Endothelial cell of umbilical vein (primary cell): ENCODE measurements around the gene CLIP4. TPM values are rescaled to one million over a fixed set of nuclear protein-coding genes. Genes with fewer than 3 reads are reported as not detected.

Experiments
- BruUV-seq: library from RNA; stranded (reverse); fragments of 400-500 nt; replicated peaks from 2 replicates; lab custom pipeline; 2021; lab: Mats Ljungman, UMichigan
- CTCF ChIA-PET: fragments of 300-600, 350-600 bp; sonication (Branson Sonifier 250); formaldehyde crosslinking; loops from one replicate; lab custom pipeline; 2021; ENCODE audit warnings: antibody characterized with exemption, inconsistent platforms; lab: Charles Lee
- POLR2A ChIA-PET: fragments of 300-600, 350-600 bp; sonication (Branson Sonifier 250); formaldehyde crosslinking; loops from one replicate; lab custom pipeline; 2021; ENCODE audit warnings: antibody characterized with exemption, inconsistent platforms; lab: Charles Lee
- DNase-seq: peaks from one replicate; pipeline ENCODE4 v3.0.0-alpha.2; 2011; ENCODE audit warnings: low read depth, low spot score
- FAIRE-seq: peaks from 2 replicates; lab custom pipeline; 2011; peaks lifted over from hg19 to GRCh38; lab: Jason Lieb, UNC
- H2AFZ ChIP-seq: 2 replicates; pipeline ENCODE4 v1.6.0; 2012; ENCODE audit warnings: low read depth, low read length, control low read depth, inconsistent platforms
- H3K27ac ChIP-seq: 2 replicates; pipeline ENCODE4 v1.5.1; 2011; ENCODE audit warnings: low read depth, mild to moderate bottlenecking, control low read depth, low read length, moderate library complexity; ENCODE audit not compliant: insufficient read depth
- H3K27me3 ChIP-seq, 2 experiments: 2 replicates each; pipeline versions ENCODE4 v1.6.0 to v1.6.1; 2011; ENCODE audit warnings: low read length in 2 of 2, mixed read lengths in 1 of 2; ENCODE audit not compliant: control insufficient read depth in 2 of 2, insufficient read depth in 2 of 2
- H3K36me3 ChIP-seq, 2 experiments: 2 replicates in 1 of 2; 3 replicates in 1 of 2; pipeline ENCODE4 v1.5.1; 2011; ENCODE audit warnings: low read length in 2 of 2, mild to moderate bottlenecking in 1 of 2, moderate library complexity in 1 of 2; ENCODE audit not compliant: control insufficient read depth in 2 of 2, insufficient read depth in 2 of 2; ENCODE audit errors: extremely low read depth in 1 of 2
- H3K4me1 ChIP-seq: 3 replicates; pipeline ENCODE4 v1.5.1; 2011; ENCODE audit warnings: mild to moderate bottlenecking, low read length; ENCODE audit not compliant: control insufficient read depth, insufficient read depth; ENCODE audit errors: extremely low read depth
- H3K4me2 ChIP-seq: 2 replicates; pipeline ENCODE4 v1.6.1; 2011; ENCODE audit warnings: low read length, control low read depth, mixed read lengths; ENCODE audit not compliant: insufficient read depth
- H3K4me3 ChIP-seq, 3 experiments: fragments of 200-600 bp in 1 of 3; sonication (generic), shearing (Covaris generic) in 1 of 3; replicated peaks in 1 of 3; 2 replicates each; pipeline ENCODE4 v1.5.1; 2011 to 2016; ENCODE audit warnings: control low read depth in 3 of 3, low read length in 3 of 3, mild to moderate bottlenecking in 2 of 3, inconsistent platforms in 1 of 3, low read depth in 1 of 3, moderate library complexity in 1 of 3; ENCODE audit not compliant: insufficient read depth in 1 of 3
- H3K79me2 ChIP-seq: 2 replicates; pipeline ENCODE4 v1.6.0; 2012; ENCODE audit warnings: low read length, inconsistent platforms; ENCODE audit not compliant: control insufficient read depth, insufficient read depth
- H3K9ac ChIP-seq: replicated peaks from 2 replicates; pipeline ENCODE3; 2011; ENCODE audit warnings: low read length, control low read depth; ENCODE audit not compliant: insufficient read depth; ENCODE audit errors: extremely low read depth
- H3K9me1 ChIP-seq: replicated peaks from 3 replicates; pipeline ENCODE4 v1.6.0; 2011; ENCODE audit warnings: mild to moderate bottlenecking, low read length; ENCODE audit not compliant: control insufficient read depth, insufficient read depth; ENCODE audit errors: extremely low read depth
- H3K9me3 ChIP-seq: replicated peaks from 2 replicates; pipeline ENCODE4 v1.5.1; 2012; ENCODE audit warnings: low read length, inconsistent platforms; ENCODE audit not compliant: control insufficient read depth, insufficient read depth
- H4K20me1 ChIP-seq: replicated peaks from 2 replicates; pipeline ENCODE3; 2011; ENCODE audit warnings: mild to moderate bottlenecking, low read length; ENCODE audit not compliant: control insufficient read depth, insufficient read depth; ENCODE audit errors: extremely low read depth
- EZH2 ChIP-seq: IDR thresholded peaks from 2 replicates; pipeline ENCODE4 v1.6.1; 2012; ENCODE audit warnings: borderline replicate concordance, low read depth, mild to moderate bottlenecking, moderate library complexity, low read length, inconsistent platforms; ENCODE audit not compliant: severe bottlenecking
- FOS ChIP-seq: IDR thresholded peaks from 2 replicates; pipeline ENCODE4 v1.6.1; 2011; ENCODE audit warnings: mild to moderate bottlenecking, low read length, moderate library complexity, borderline replicate concordance; ENCODE audit not compliant: insufficient read depth
- GATA2 ChIP-seq: IDR thresholded peaks from 2 replicates; pipeline ENCODE4 v1.7.0; 2011; ENCODE audit warnings: low read depth, mild to moderate bottlenecking, moderate library complexity, mixed read lengths, low read length; ENCODE audit not compliant: insufficient read length, insufficient read depth
- JUN ChIP-seq: IDR thresholded peaks from 2 replicates; pipeline ENCODE4 v1.6.1; 2011; ENCODE audit warnings: borderline replicate concordance, low read depth; ENCODE audit not compliant: insufficient read length, insufficient read depth
- MAX ChIP-seq: IDR thresholded peaks from 2 replicates; pipeline ENCODE4 v1.6.1; 2011; ENCODE audit not compliant: insufficient read depth, insufficient read length
- MYC ChIP-seq: IDR thresholded peaks from one replicate; pipeline ENCODE4 v1.6.1; 2011; ENCODE audit warnings: mild to moderate bottlenecking, low read depth, low read length
- POLR2A ChIP-seq: IDR thresholded peaks from 2 replicates; pipeline ENCODE4 v1.6.1; 2012; ENCODE audit warnings: low read depth, mild to moderate bottlenecking, control low read depth, low read length
- POLR2AphosphoS5 ChIP-seq: IDR thresholded peaks from 2 replicates; pipeline ENCODE4 v1.6.1; 2012; ENCODE audit warnings: low read depth, mild to moderate bottlenecking, control low read depth, low read length, moderate library complexity; ENCODE audit not compliant: insufficient read depth
- dilution Hi-C: fragments of 300-500 bp; cut with MboI; formaldehyde crosslinking; loops from one replicate; pipeline ENCODE4 v1.15.0; 2019; ENCODE audit warnings: low sequenced_read_pairs; ENCODE audit not compliant: extremely low pct_ligation_motif_present
- intact Hi-C: fragments of 100-400 bp; cut with micrococcal nuclease; formaldehyde crosslinking; loops from one replicate; pipeline ENCODE4 v1.10.0; 2022
- polyA plus RNA-seq, 4 experiments: library from polyadenylated mRNA; depleted of rRNA in 3 of 4; stranded (reverse) in 3 of 4; unstranded in 1 of 4; fragments of >200 nt; gene quantifications; 2 replicates each; pipeline versions ENCODE4 v1.2.1 to v1.2.3, GENCODE V29; 2011 to 2012; ENCODE audit warnings: missing spikeins in 1 of 4
- total RNA-seq: library from RNA; stranded (reverse); gene quantifications from 2 replicates; pipeline ENCODE4 v1.2.3, GENCODE V29; 2021
- TF ChIP-seq, protein P1 (sequence below), 2 donors: IDR thresholded peaks; 1 replicate in 1 of 2; 2 replicates in 1 of 2; pipeline ENCODE4 v1.5.1; 2011; ENCODE audit warnings: low read length in 2 of 2, mild to moderate bottlenecking in 2 of 2, moderate library complexity in 2 of 2, control low read depth in 1 of 2, inconsistent platforms in 1 of 2, low read depth in 1 of 2; ENCODE audit not compliant: insufficient read depth in 1 of 2; ENCODE audit errors: extremely low read depth in 1 of 2

Gene CLIP4
- total and polyA plus RNA-seq, 2 donors (not counting 3 experiments of a cell fraction or from before 2014, with no cell fraction given) = 9.2 to 24.0 TPM

DNA sequence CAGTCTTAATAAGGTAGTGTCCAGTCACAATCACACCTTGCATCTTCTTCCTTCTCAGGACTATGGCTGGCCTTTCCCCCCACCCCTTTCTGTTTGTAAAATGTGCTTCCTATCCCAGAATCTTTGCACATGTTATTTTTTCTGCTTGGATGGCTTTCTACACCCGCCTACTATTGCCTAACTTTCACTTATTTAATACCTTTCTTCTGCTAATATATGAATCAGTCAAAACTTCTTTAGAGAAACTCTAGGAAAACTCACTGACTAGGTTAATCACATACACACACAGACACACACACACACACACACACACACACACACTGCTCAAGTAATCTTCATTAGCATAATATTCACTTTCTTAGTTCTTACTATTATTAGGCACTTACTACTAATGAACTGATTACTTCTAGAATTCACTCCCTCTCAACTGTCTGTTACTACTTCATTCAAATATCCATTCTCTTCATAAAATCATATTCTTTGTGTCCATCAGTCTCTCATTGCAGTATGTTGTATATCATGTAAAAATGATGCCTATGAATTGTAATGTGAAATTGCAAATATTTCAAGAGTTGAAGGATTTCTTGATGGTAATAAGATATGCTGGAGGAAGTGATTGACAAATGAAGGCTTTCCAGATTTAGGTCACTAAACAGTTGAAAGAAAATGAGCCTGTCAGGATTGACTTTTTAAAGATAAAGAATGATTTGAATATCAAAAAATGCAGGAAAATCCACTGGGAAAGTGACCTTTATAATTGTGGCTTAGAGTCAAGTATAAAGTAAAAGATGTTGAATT is 51.2 kb downstream of the CLIP4 start:
- dilution Hi-C loops = no loop called here
- Histone ChIP-seq H3K27ac (no peak overlapping the region), H3K9ac (no peak overlapping the region), H3K4me3 (no peak overlapping the region), H3K79me2 (no peaks in the 10 kb centered on the region), H3K27me3 (no peaks in the 10 kb centered on the region), H2AFZ (no peak overlapping the region), H4K20me1 (no peaks in the 10 kb centered on the region), H3K9me3 (no peaks in the 10 kb centered on the region), H3K36me3 (peaks cover 0 to 2% of the 10 kb centered on the region in 2 experiments), H3K4me1 (no peaks in the 10 kb centered on the region), H3K4me2 (no peak overlapping the region), H3K9me1 (no peaks in the 10 kb centered on the region)
- no peak for TF ChIP-seq POLR2AphosphoS5
- no peak for TF ChIP-seq GATA2
- TF ChIP-seq JUN = no peak
- no peak for TF ChIP-seq MYC
- TF ChIP-seq MAX = no peak
- ChIA-PET POLR2A (no interaction called here), CTCF (interaction anchor here (0.7 kb wide), 1 partner anchor 10 kb away, joined by 3 read pairs; no protein-coding TSS in a partner anchor)
- no TSS peak for BruUV-seq
- FAIRE-seq = peak; percentile 15
- DNase-seq = no peak
- intact Hi-C loops = no loop called here

DNA sequence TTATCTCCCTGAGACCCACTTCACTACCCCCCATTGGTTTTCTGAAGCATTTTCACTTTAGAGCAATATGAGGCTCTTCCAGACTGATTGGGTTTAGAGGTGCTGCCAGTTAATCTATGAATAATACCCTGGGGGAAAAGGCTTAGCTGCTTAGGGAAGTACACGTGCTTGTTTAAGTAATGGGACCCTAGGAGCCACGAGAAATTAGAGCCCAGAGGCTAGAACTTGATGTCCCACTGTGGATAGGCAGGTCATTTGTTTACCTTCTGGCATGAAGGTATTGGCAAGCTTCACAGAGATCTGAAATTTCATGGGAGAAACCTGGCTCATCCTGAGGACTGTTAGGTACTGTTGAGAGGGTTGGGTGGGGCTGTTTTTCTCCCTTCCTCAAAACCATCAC is 59.7 kb downstream of the CLIP4 start:
- Histone ChIP-seq H3K79me2 (no peaks in the 10 kb centered on the region), H2AFZ (no peak overlapping the region), H3K4me2 (no peak overlapping the region), H3K27ac (no peak overlapping the region), H3K9ac (no peak overlapping the region), H4K20me1 (no peaks in the 10 kb centered on the region), H3K9me1 (no peaks in the 10 kb centered on the region), H3K9me3 (no peaks in the 10 kb centered on the region), H3K4me3 (no peak overlapping the region), H3K4me1 (no peaks in the 10 kb centered on the region), H3K27me3 (no peaks in the 10 kb centered on the region), H3K36me3 (no peaks in the 10 kb centered on the region)
- BruUV-seq = no TSS peak
- intact Hi-C loops (no loop called here), dilution Hi-C loops (no loop called here)
- DNase-seq (no peak), FAIRE-seq (no peak)
- no peak for TF ChIP-seq MYC
- TF ChIP-seq EZH2 = no peak
- no peak for TF ChIP-seq FOS
- TF ChIP-seq GATA2 = no peak
- TF ChIP-seq JUN = no peak
- no peak for TF ChIP-seq MAX
- no peak for TF ChIP-seq POLR2AphosphoS5
- TF ChIP-seq, protein P1, sequence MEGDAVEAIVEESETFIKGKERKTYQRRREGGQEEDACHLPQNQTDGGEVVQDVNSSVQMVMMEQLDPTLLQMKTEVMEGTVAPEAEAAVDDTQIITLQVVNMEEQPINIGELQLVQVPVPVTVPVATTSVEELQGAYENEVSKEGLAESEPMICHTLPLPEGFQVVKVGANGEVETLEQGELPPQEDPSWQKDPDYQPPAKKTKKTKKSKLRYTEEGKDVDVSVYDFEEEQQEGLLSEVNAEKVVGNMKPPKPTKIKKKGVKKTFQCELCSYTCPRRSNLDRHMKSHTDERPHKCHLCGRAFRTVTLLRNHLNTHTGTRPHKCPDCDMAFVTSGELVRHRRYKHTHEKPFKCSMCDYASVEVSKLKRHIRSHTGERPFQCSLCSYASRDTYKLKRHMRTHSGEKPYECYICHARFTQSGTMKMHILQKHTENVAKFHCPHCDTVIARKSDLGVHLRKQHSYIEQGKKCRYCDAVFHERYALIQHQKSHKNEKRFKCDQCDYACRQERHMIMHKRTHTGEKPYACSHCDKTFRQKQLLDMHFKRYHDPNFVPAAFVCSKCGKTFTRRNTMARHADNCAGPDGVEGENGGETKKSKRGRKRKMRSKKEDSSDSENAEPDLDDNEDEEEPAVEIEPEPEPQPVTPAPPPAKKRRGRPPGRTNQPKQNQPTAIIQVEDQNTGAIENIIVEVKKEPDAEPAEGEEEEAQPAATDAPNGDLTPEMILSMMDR (IDR thresholded peaks at IDR 0.05; ENCODE audit: extremely low read depth in 1 of 2, insufficient read depth in 1 of 2, low read depth in 1 of 2, low read length in 2 of 2) = no peak
- no peak for TF ChIP-seq POLR2A
- POLR2A ChIA-PET = no interaction called here
- CTCF ChIA-PET = no interaction called here
